T-helper 2 cell treated with Interferon-gamma antibody and Interleukin-4, amounts not matched to agents 5 μg/mL and 100 μg/mL, for 36 hours (primary cell): ENCODE data around the gene ACVR1B.
A peak's percentile ranks its signal among the peaks of the same experiment; 100 is the strongest.

Experiments used
- DNase-seq: peaks from one replicate; pipeline ENCODE4 v3.0.0; 2021; ENCODE audit warnings: low spot score
- H3K27ac Mint-ChIP-seq: one replicate; pipeline ENCODE4 v1.8.0; 2021; ENCODE audit warnings: mild to moderate bottlenecking, mixed read lengths
- H3K27me3 Mint-ChIP-seq: one replicate; pipeline ENCODE4 v1.8.0; 2021; ENCODE audit warnings: low read depth, mixed read lengths
- H3K36me3 Mint-ChIP-seq: one replicate; pipeline ENCODE4 v1.8.0; 2021; ENCODE audit warnings: low read depth, mixed read lengths
- H3K4me1 Mint-ChIP-seq: one replicate; pipeline ENCODE4 v1.8.0; 2021; ENCODE audit warnings: low read depth, mixed read lengths
- H3K4me3 Mint-ChIP-seq: one replicate; pipeline ENCODE4 v1.8.0; 2022; ENCODE audit warnings: mild to moderate bottlenecking, moderate library complexity, mixed read lengths
- H3K9me3 Mint-ChIP-seq: one replicate; pipeline ENCODE4 v1.8.0; 2021; ENCODE audit warnings: mixed read lengths

Gene ACVR1B

GRCh38 chr12:51913071-51914033 is 38.1 kb upstream of the ACVR1B start:
- Mint-ChIP-seq H3K4me1 (no peaks in the 10 kb centered on the region), H3K9me3 (no peaks in the 10 kb centered on the region), H3K4me3 (no peak overlapping the region), H3K36me3 (no peaks in the 10 kb centered on the region), H3K27me3 (peaks cover 14% of the 10 kb centered on the region), H3K27ac (no peak overlapping the region)
- no peak for DNase-seq

GRCh38 chr12:51914034-51914923 is 37.2 kb upstream of the ACVR1B start:
- Mint-ChIP-seq H3K27ac (no peak overlapping the region), H3K4me1 (no peaks in the 10 kb centered on the region), H3K9me3 (no peaks in the 10 kb centered on the region), H3K4me3 (no peak overlapping the region), H3K36me3 (no peaks in the 10 kb centered on the region), H3K27me3 (peaks cover 4% of the 10 kb centered on the region)
- DNase-seq: no peak

GRCh38 chr12:51915003-51915625 is 36.4 kb upstream of the ACVR1B start:
- Mint-ChIP-seq H3K27me3 (no peaks in the 10 kb centered on the region), H3K36me3 (no peaks in the 10 kb centered on the region), H3K27ac (no peak overlapping the region), H3K4me3 (no peak overlapping the region), H3K4me1 (no peaks in the 10 kb centered on the region), H3K9me3 (no peaks in the 10 kb centered on the region)
- DNase-seq: no peak

- DNase-seq: no peak
- no peak overlapping the region for H3K4me3 Mint-ChIP-seq
- H3K27ac Mint-ChIP-seq: no peak overlapping the region
- no peaks in the 10 kb centered on the region for H3K36me3 Mint-ChIP-seq
- H3K9me3 Mint-ChIP-seq: no peaks in the 10 kb centered on the region
- H3K27me3 Mint-ChIP-seq: no peaks in the 10 kb centered on the region
- H3K4me1 Mint-ChIP-seq: no peaks in the 10 kb centered on the region
These were observed 35.5 kb upstream of the ACVR1B start for GRCh38 chr12:51915951-51916350.

- no peak overlapping the region for H3K27ac Mint-ChIP-seq
- DNase-seq: no peak
- no peak overlapping the region for H3K4me3 Mint-ChIP-seq
- no peaks in the 10 kb centered on the region for H3K36me3 Mint-ChIP-seq
- H3K4me1 Mint-ChIP-seq: no peaks in the 10 kb centered on the region
- no peaks in the 10 kb centered on the region for H3K9me3 Mint-ChIP-seq
- H3K27me3 Mint-ChIP-seq: no peaks in the 10 kb centered on the region
These were observed 34.4 kb upstream of the ACVR1B start for GRCh38 chr12:51917041-51917590.

GRCh38 chr12:51917746-51918453 is 33.6 kb upstream of the ACVR1B start:
- DNase-seq: no peak
- Mint-ChIP-seq H3K36me3 (no peaks in the 10 kb centered on the region), H3K27ac (no peak overlapping the region), H3K4me3 (no peak overlapping the region), H3K9me3 (no peaks in the 10 kb centered on the region), H3K4me1 (no peaks in the 10 kb centered on the region), H3K27me3 (no peaks in the 10 kb centered on the region)

- no peaks in the 10 kb centered on the region for H3K9me3 Mint-ChIP-seq
- no peak overlapping the region for H3K27ac Mint-ChIP-seq
These were observed 31.5 kb upstream of the ACVR1B start for GRCh38 chr12:51920046-51920445.

GRCh38 chr12:51921017-51921725 is 30.3 kb upstream of the ACVR1B start:
- no peak overlapping the region for H3K27ac Mint-ChIP-seq
- DNase-seq: no peak
- no peaks in the 10 kb centered on the region for H3K9me3 Mint-ChIP-seq
- H3K4me3 Mint-ChIP-seq: no peak overlapping the region
- H3K4me1 Mint-ChIP-seq: peaks cover 6% of the 10 kb centered on the region
- no peaks in the 10 kb centered on the region for H3K36me3 Mint-ChIP-seq
- H3K27me3 Mint-ChIP-seq: peaks cover 14% of the 10 kb centered on the region

More at GRCh38 chr12:51920046-51920445, 31.5 kb upstream of the ACVR1B start:
- no peaks in the 10 kb centered on the region for H3K36me3 Mint-ChIP-seq
- DNase-seq: no peak
- peaks cover 9% of the 10 kb centered on the region for H3K27me3 Mint-ChIP-seq
- H3K4me3 Mint-ChIP-seq: no peak overlapping the region
- peaks cover 3% of the 10 kb centered on the region for H3K4me1 Mint-ChIP-seq

GRCh38 chr12:51922146-51922545 is 29.4 kb upstream of the ACVR1B start:
- H3K4me1 Mint-ChIP-seq: peaks cover 6% of the 10 kb centered on the region
- H3K27ac Mint-ChIP-seq: no peak overlapping the region
- peaks cover 14% of the 10 kb centered on the region for H3K27me3 Mint-ChIP-seq
- no peak for DNase-seq
- H3K9me3 Mint-ChIP-seq: no peaks in the 10 kb centered on the region
- no peaks in the 10 kb centered on the region for H3K36me3 Mint-ChIP-seq
- H3K4me3 Mint-ChIP-seq: no peak overlapping the region

GRCh38 chr12:51922762-51923505 is 28.6 kb upstream of the ACVR1B start:
- H3K9me3 Mint-ChIP-seq: no peaks in the 10 kb centered on the region
- H3K4me1 Mint-ChIP-seq: peaks cover 6% of the 10 kb centered on the region
- no peaks in the 10 kb centered on the region for H3K36me3 Mint-ChIP-seq
- H3K4me3 Mint-ChIP-seq: no peak overlapping the region
- H3K27ac Mint-ChIP-seq: no peak overlapping the region
- peaks cover 14% of the 10 kb centered on the region for H3K27me3 Mint-ChIP-seq
- DNase-seq: no peak

- H3K4me3 Mint-ChIP-seq: no peak overlapping the region
- no peaks in the 10 kb centered on the region for H3K36me3 Mint-ChIP-seq
- peak; percentile 31 for DNase-seq
- H3K9me3 Mint-ChIP-seq: no peaks in the 10 kb centered on the region
- H3K27me3 Mint-ChIP-seq: peaks cover 14% of the 10 kb centered on the region
- H3K27ac Mint-ChIP-seq: no peak overlapping the region
- peaks cover 6% of the 10 kb centered on the region for H3K4me1 Mint-ChIP-seq
These were observed 27.8 kb upstream of the ACVR1B start for GRCh38 chr12:51923506-51924365.
